Activated CD8-positive, alpha-beta memory T cell treated with anti-CD3 and anti-CD28 coated beads for 48 hours (primary cell): ENCODE results near the gene ADH1C.
A peak's percentile ranks its signal among the peaks of the same experiment; 100 is the strongest.
"Not testable (repeated sequence)": the region's sequence is repeated elsewhere in the genome, so short reads cannot be mapped to it uniquely, and the experiment has no call there.

Experiments used
- DNase-seq, 3 experiments: peaks; one replicate each; pipeline ENCODE4 v3.0.0-alpha.2; 2020; ENCODE audit warnings: low read depth in 2 of 3, low spot score in 2 of 3

Gene ADH1C

DNA sequence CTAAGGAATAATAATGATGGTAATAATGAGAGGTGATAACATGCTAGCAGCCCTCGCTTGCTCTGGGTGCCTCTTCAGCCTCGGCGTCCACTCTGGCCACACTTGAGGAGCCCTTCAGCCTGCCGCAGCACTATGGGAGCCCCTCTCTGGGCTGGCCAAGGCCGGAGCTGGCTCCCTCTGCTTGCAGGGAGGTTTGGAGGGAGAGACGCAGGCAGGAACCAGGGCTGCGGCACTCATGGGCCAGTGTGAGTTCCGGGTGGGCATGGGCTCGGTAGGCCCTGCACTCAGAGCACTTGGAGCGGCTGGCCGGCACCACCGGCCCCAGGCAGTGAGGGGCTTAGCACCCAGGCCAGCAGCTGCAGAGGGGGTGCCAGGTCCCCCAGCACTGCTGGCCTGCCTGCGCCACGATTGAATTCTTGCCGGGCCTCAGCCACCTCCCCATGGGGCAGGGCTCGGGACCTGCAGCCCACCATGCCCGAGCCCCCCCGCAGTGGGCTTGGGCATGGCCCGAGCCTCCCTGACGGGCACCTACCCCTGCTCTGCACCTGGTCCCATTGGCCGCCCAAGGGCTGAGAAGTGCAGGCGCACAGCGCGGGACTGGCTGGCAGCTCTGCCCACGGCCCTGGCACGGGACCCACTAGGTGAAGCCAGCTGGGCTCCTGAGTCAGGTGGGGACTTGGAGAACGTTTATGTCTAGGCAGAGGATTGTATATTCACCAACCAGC is 7.1 kb upstream of the ADH1C start:
- DNase-seq: no peak

GRCh38 chr4:99357948-99358347 is 5.4 kb upstream of the ADH1C start:
- DNase-seq: no peak

DNA sequence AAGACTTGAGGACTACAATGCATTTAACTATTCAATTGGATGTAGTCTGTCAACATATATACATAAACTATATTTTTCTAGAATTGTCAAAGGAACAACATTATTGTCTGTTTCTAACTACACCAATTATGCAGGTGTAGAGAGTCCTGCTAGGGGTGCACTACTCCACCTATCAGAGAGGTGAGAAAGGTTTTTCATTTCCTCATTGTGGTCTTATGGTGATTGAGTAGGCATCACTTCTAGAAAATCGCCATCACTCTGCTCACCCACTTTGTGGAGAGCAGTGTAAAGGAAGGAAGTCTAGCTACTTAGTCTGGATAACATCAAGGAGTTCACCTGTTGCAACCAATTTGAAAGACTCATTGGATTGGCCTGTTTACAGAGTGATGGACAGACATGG is 4.4 kb upstream of the ADH1C start:
- DNase-seq: no peak

- peak in 1 of 3 experiments; percentile 4 for DNase-seq
These were observed 3.6 kb upstream of the ADH1C start for GRCh38 chr4:99356149-99356548.

DNA sequence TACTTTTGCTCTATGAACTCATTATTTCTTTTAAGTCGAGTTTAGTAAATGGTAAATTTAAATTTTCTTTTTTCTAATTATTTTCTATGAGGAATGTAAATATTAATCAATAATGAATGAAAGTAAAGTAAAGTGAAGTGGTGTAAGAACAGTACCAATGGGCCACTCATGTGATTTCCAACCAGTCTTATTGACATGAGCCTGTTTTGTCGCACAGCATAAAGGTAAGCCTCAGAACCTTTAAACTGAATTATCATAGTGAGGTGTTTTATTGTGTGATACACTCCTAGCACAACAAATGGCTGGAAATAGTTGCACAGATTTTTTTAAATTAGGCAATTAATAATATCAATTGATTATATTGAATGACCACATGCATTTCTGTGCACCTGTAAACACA is 1.1 kb downstream of the ADH1C start:
- no peak for DNase-seq

GRCh38 chr4:99349338-99349737 is 3.2 kb downstream of the ADH1C start:
- no peak for DNase-seq

DNA sequence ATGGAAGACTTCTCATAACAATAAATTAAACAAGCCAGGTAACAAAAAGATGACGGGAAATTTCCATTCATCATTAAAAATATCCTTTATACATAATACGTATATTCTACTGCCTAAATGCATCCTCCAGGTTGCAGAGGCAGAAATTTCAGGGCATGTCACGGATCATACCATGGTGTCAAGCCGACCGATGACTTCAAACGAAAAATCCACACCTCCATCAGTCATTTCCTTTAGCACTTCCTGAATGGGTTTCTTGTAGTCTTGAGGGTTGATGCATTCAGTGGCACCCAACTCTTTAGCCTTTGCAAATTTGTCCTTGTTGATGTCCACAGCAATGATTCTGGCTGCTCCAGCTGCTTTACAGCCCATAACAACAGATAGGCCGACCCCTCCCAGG is 9.9 kb downstream of the ADH1C start:
- not testable (repeated sequence) for DNase-seq

DNA sequence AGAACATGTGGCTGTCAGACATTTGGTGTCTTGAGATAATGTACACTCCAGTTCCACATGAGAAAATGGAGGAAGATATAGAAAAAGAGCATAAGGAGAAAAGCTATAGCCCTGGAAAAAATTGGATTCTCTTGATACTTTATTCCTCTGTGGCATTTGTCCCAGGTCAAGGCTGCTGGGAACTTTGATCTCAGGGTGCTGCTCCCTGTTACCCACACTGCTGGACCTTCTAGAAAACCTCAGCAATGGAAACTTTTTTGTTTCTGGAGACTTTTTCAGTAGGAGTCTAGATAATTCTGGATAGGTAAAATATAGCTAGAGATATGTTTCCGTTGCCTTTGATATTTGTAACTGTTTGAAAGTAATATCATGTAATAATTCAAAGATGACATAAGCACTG is 11.1 kb downstream of the ADH1C start:
- no peak for DNase-seq

DNA sequence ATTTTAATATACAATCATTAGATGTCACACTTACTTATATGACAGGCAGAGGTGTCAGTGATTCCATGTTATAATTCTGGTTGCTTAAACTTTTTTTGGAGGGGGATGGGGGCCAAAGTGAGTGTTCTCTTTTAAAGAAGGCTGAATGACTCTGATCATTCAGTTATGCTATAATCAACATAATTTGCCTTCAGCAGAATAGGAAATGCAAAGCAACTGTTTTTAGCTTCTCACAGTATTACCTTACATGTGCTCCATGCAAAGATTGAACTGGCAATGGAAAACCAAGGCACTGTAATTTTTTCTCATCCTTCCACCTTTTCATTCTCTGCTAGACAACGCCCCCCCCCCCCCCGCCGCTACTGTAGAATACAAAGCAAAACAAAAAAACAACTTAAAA is 13.4 kb downstream of the ADH1C start:
- DNase-seq: no peak

DNA sequence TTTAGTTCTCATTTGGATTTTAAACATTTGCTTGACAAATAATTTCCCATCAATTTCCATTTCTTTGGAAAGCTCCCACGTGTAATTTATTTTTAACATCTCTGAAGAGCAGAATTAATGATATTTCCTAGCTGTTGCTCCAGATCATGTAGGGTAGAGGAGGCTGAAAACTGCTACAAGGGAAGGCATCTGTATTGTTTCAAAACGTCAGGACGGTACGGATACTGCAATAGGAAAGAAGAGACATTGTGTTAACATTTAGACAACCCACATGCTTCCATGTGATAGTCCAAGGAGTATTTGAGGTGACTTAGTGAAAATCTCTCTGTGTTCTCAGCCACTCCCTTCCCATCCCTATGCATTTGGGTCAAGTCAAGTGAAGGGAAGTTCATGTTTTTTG is 16.0 kb downstream of the ADH1C start:
- no peak for DNase-seq

DNA sequence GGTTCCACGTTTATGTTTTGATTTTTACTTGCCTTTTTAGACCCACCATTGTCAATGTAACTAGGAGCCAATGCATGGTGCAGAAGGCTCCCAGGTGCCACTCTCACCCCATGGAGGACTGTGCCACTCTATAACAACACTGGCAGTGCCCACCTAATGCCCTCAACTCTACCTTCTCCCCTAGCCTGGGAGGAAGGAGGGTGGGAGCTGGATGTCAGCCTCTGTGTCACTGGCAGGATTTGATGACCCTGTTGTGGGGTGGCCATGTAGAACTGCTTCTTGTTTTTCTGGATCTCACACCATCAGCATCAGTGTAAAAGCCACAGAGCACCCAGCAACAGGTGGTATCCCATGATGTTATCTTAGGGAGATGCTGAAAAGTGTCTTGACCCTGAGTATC is 17.7 kb downstream of the ADH1C start:
- DNase-seq: no peak

DNA sequence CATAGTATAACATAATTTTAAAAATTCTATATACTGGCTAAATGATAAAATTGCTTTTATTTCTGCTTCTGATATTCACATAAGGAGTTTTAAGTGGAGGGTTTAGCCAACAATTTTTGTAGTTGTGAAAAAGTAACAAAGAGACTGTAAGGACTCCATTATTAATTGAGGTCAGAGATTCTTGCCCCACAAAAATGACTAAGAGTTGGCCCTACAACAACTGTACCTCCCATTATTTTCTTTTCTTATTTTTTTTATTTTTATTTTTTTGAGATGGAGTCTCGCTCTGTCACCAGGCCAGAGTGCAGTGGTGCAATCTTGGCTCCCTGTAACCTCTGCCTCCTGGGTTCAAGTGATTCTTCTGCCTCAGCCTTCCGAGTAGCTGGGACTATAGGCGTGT is 21.9 kb downstream of the ADH1C start:
- no peak for DNase-seq

GRCh38 chr4:99329876-99330275 is 22.7 kb downstream of the ADH1C start:
- no peak for DNase-seq

- no peak for DNase-seq
These were observed 27.6 kb downstream of the ADH1C start for GRCh38 chr4:99324979-99325378.

GRCh38 chr4:99324361-99324760 is 28.2 kb downstream of the ADH1C start:
- no peak for DNase-seq

DNA sequence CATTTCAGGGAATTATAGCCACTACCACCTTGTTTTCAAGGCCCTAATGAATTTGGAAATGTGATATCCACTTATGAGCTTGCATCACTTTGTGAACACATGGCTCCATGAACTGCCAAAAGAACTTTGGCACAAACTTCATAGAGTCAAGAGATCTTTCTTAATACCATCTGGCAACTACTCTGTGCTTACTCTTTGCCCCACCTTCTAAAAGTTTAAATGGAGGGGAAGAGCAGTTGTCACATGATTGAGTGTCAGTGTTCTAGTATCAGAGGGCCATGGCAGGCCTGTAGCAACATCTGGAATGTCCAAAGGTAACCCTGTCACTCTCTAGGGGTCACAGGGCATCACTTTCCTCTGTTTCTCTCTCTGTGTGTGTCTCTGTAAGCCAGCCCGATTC is 28.8 kb downstream of the ADH1C start:
- no peak for DNase-seq

- no peak for DNase-seq
These were observed 31.0 kb downstream of the ADH1C start, which contains the start of gene ADH1B for GRCh38 chr4:99321241-99322191. Gene ADH1B, minus strand, starts transcription at chr4:99321401. Its CDS starts 70 bp downstream, at chr4:99321331.

GRCh38 chr4:99317811-99318210 is 34.7 kb downstream of the ADH1C start:
- not testable (repeated sequence) for DNase-seq

- DNase-seq: no peak
These were observed 35.2 kb downstream of the ADH1C start for GRCh38 chr4:99317354-99317753.

DNA sequence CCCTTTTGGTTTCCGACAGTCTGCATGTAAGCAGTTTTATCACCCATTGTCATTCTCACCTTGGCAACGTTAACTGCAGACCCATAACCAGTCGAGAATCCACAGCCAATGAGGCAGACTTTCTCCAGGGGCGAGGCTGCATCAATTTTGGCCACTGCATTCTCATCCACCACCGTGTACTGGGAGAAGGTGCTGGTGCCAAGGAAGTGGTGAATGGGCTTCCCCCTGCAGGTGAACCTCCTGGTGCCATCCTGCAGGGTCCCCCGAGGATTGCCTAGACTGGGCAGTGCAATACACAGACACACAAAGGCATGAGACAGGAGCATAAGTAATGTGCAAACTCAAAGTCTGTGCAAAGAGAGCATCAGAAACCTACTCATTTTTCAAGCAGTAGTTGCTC is 36.7 kb downstream of the ADH1C start:
- DNase-seq: no peak

DNA sequence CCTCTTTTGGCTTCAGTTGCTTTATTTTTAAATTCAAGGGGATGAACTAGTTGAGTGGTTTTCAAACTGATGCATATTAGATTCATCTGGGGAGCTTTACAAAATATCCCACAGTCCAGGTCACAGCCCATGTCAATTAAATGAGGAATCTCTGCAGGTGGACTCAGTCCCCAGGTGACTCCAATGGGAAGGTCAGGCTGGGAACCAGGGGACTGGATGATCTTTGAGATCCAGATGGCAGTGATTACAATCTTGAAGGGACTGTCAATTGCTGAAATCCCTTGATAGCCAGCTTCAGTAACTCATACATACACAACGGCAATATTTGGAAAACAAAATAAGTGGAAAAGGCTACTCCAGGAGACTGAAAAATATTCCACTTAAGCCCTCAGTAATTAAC is 38.3 kb downstream of the ADH1C start:
- DNase-seq: no peak

DNA sequence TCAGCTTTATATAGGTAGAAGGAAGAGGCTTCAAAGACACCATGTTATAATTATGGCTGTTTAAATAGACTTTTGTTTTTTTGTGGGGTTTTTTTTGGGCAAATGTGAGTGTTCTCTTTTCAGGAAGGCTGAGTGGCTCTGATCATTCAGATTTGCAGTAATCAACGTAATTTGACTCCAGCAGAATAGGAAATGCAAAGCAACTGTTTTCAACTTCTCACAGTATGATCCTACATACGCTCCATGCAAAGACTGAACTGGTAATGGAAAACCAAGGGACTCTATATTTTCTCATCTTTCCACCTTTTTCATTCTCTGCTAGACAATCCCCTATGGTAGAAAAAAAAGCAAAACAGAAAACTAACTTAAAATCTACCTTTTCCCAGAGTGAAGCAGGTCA is 42.2 kb downstream of the ADH1C start:
- DNase-seq: no peak
